ENCODE measurements around the gene SESTD1. TPM values are rescaled to one million over a fixed set of nuclear protein-coding genes. Genes with fewer than 3 reads are reported as not detected.
A peak's percentile ranks its signal among the peaks of the same experiment; 100 is the strongest.

SESTD1 gene
- total and polyA plus RNA-seq, 2 of the 4 experiments (the other 2 are of a cell fraction) = 8.4 to 12.7 TPM

DNA sequence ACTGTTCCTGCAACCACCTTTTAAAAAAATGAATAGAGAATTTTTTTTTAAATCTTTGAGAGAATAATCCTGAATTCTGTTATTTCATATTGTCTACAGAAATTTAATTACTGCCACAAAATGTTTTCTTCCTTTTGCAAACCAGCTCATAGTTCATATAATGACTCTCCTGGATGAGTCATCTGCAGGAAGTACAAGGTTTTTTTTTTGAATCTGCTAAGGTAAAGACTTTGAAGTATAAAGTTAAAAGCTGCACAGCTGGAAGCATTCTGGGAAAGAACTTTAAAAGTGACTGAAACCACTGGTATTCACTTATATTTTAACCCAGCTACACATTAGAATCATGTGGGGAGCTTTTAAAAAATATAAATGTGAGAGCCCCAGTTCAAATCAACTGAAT is 25.4 kb downstream of the SESTD1 start:
- CTCF ChIA-PET = interaction anchor here (0.6 kb wide), 2 partner anchors 108 to 483 kb away, joined by 3 to 4 read pairs; no protein-coding TSS in a partner anchor
- Histone ChIP-seq H3K4ac (ENCODE audit: low read depth, low read length) (no peak overlapping the region), H4K91ac (ENCODE audit: insufficient read depth, low read depth, low read length) (no peak overlapping the region), H4K8ac (ENCODE audit: low read depth in 2 of 2, low read length in 2 of 2) (no peak overlapping the region), H2BK120ac (ENCODE audit: low read depth, low read length) (no peak overlapping the region), H3K4me2 (ENCODE audit: low read depth, low read length) (no peak overlapping the region), H3K9me1 (ENCODE audit: insufficient read depth, low read length) (no peaks in the 10 kb centered on the region), H3K27ac (ENCODE audit: insufficient read depth, low read length) (no peak overlapping the region), H3K36me3 (ENCODE audit: control insufficient read depth, insufficient read depth, low read length) (no peaks in the 10 kb centered on the region), H3K23ac (ENCODE audit: low read depth, low read length) (no peak overlapping the region), H3K9me3 (ENCODE audit: control insufficient read depth, insufficient read depth, low read length) (no peaks in the 10 kb centered on the region), H3K56ac (ENCODE audit: extremely low read depth, insufficient read depth, low read length) (no peak overlapping the region), H3K18ac (ENCODE audit: low read depth, low read length) (no peak overlapping the region), H2BK20ac (ENCODE audit: low read depth, low read length) (no peak overlapping the region), H2AK9ac (replicated peaks; ENCODE audit: low read depth, low read length, poor library complexity) (no peak overlapping the region), H3K4me1 (ENCODE audit: control insufficient read depth, insufficient read depth, low read length) (peaks cover 3% of the 10 kb centered on the region), H3K9ac (ENCODE audit: low read depth, low read length) (no peak overlapping the region), H3K14ac (replicated peaks; ENCODE audit: low read depth, low read length) (no peak overlapping the region), H2BK5ac (ENCODE audit: low read depth, low read length, poor library complexity, severe bottlenecking) (no peak overlapping the region), H3K27me3 (ENCODE audit: control insufficient read depth, insufficient read depth, low read length) (no peaks in the 10 kb centered on the region), H2AFZ (replicated peaks; ENCODE audit: low read length, poor library complexity) (no peak overlapping the region), H4K5ac (ENCODE audit: low read depth, low read length) (no peak overlapping the region), H4K20me1 (ENCODE audit: insufficient read depth, low read length) (peaks cover 4% of the 10 kb centered on the region; the same call in 1 of the 2 replicates), H2BK15ac (ENCODE audit: low read depth, low read length) (no peak overlapping the region), H2AK5ac (ENCODE audit: low read depth, low read length) (no peak overlapping the region), H3K4me3 (ENCODE audit: insufficient read depth, low read depth, low read length) (no peak overlapping the region), H3K79me1 (ENCODE audit: low read depth in 1 of 2, low read length in 2 of 2) (peaks cover 14 to 39% of the 10 kb centered on the region in 2 experiments; a peak in 3 of 4 replicates)
- intact Hi-C loops (cut with micrococcal nuclease) (no loop called here), dilution Hi-C loops (cut with HindIII; ENCODE audit: low sequenced_read_pairs, unreplicated experiment) (no loop called here), in situ Hi-C loops (cut with MboI; ENCODE audit: low sequenced_read_pairs) (no loop called here)
- TF ChIP-seq RCOR1 (IDR thresholded peaks at IDR 0.05; ENCODE audit: insufficient replicate concordance, low read length) = no peak
- peak; percentile 20; the same call in 1 of the 2 replicates for TF ChIP-seq FOS (IDR thresholded peaks at IDR 0.05; ENCODE audit: low read depth, low read length)
- POLR2A ChIA-PET (ENCODE audit: unreplicated experiment) = no interaction called here
- BruUV-seq (replicated peaks) = no TSS peak
- peak; percentile 28 for DNase-seq
- no peak for ATAC-seq (ENCODE audit: low read depth)
